Vagina (tissue), 2 donors: ENCODE data around the gene STH. TPM values are rescaled to one million over a fixed set of nuclear protein-coding genes. Genes with fewer than 3 reads are reported as not detected.

Experiments
- DNase-seq, 2 donors: peaks; one replicate each; pipeline ENCODE4 v3.0.0-alpha.2; 2017; ENCODE audit errors: extremely low spot score in 2 of 2
- H3K27ac ChIP-seq: fragments of 200-600 bp; sonication (generic); one replicate; pipeline ENCODE4 v1.5.1; 2019
- H3K27me3 ChIP-seq: fragments of 200-600 bp; sonication (generic); one replicate; pipeline ENCODE4 v1.5.1; 2019
- H3K36me3 ChIP-seq, 2 donors: fragments of 200-600 bp; sonication (generic); one replicate each; pipeline ENCODE4 v1.5.1; 2017 to 2019
- H3K4me1 ChIP-seq: fragments of 200-600 bp; sonication (generic); one replicate; pipeline ENCODE4 v1.5.1; 2019
- H3K4me3 ChIP-seq, 2 donors: fragments of 200-600 bp; sonication (generic); 1 replicate in 1 of 2; 2 replicates in 1 of 2; pipeline ENCODE4 v1.5.1; 2016 to 2019
- H3K9me3 ChIP-seq: fragments of 200-600 bp; sonication (generic); one replicate; pipeline ENCODE4 v1.5.1; 2019
- CTCF ChIP-seq, 3 experiments: fragments of 450-650 bp in 2 of 3; fragments of 200-600 bp in 1 of 3; sonication (generic) in 1 of 3; IDR thresholded peaks; one replicate each; pipeline ENCODE4 v1.5.1; 2017 to 2019; ENCODE audit warnings: antibody characterized with exemption in 3 of 3, mild to moderate bottlenecking in 2 of 3, moderate library complexity in 2 of 3
- POLR2A ChIP-seq, 2 donors: fragments of 450-650 bp; IDR thresholded peaks; one replicate each; pipeline ENCODE4 v1.6.1; 2017; ENCODE audit warnings: antibody characterized with exemption in 2 of 2, mild to moderate bottlenecking in 2 of 2, moderate library complexity in 2 of 2
- POLR2AphosphoS5 ChIP-seq, 2 donors: sonication (generic); formaldehyde crosslinking; IDR thresholded peaks; one replicate each; pipeline ENCODE4 v1.9.0; 2017; ENCODE audit warnings: antibody characterized with exemption in 2 of 2, mild to moderate bottlenecking in 2 of 2, low read depth in 1 of 2; ENCODE audit not compliant: insufficient read depth in 1 of 2
- intact Hi-C: fragments of 100-400 bp; cut with DNase I; formaldehyde crosslinking; loops from one replicate; pipeline ENCODE4 v1.15.1; 2023
- total RNA-seq: library from RNA; depleted of rRNA; stranded (reverse); fragments of >200 nt; gene quantifications from one replicate; pipeline ENCODE4 v1.2.3, GENCODE V29; 2016

STH gene
- total RNA-seq, 1 donor from 2014 or later = not detected

- Histone ChIP-seq H3K4me1 (peaks cover 29% of the 10 kb centered on the region), H3K36me3 (peaks cover 0 to 43% of the 10 kb centered on the region in 2 donors), H3K27me3 (no peaks in the 10 kb centered on the region), H3K9me3 (no peaks in the 10 kb centered on the region), H3K4me3 (no peak overlapping the region), H3K27ac (no peak overlapping the region)
- TF ChIP-seq CTCF (IDR thresholded peaks at IDR 0.05) (no peak), POLR2AphosphoS5 (IDR thresholded peaks at IDR 0.05; ENCODE audit: insufficient read depth in 1 of 2, low read depth in 1 of 2) (no peak)
- intact Hi-C loops = no loop called here
- DNase-seq = no peak
These were observed 43.9 kb downstream of the STH start for GRCh38 chr17:46042925-46043324.

- no peak for DNase-seq
- peak overlapping the region; percentile 44 for H3K27ac ChIP-seq
- H3K4me3 ChIP-seq = no peak overlapping the region
- H3K36me3 ChIP-seq = peaks cover 0 to 43% of the 10 kb centered on the region in 2 donors
- TF ChIP-seq POLR2A (IDR thresholded peaks at IDR 0.05) (no peak), CTCF (IDR thresholded peaks at IDR 0.05) (no peak), POLR2AphosphoS5 (IDR thresholded peaks at IDR 0.05; ENCODE audit: insufficient read depth in 1 of 2, low read depth in 1 of 2) (no peak)
- H3K27me3 ChIP-seq = no peaks in the 10 kb centered on the region
- intact Hi-C loops = no loop called here
- no peaks in the 10 kb centered on the region for H3K9me3 ChIP-seq
- peaks cover 29% of the 10 kb centered on the region for H3K4me1 ChIP-seq
These were observed 44.6 kb downstream of the STH start for GRCh38 chr17:46043606-46044005.

GRCh38 chr17:46044286-46044928 lies 45.4 kb downstream of the STH start:
- no peaks in the 10 kb centered on the region for H3K27me3 ChIP-seq
- H3K36me3 ChIP-seq = peaks cover 0 to 43% of the 10 kb centered on the region in 2 donors
- no peaks in the 10 kb centered on the region for H3K9me3 ChIP-seq
- no peak for DNase-seq
- H3K4me3 ChIP-seq = no peak overlapping the region
- peaks cover 27% of the 10 kb centered on the region for H3K4me1 ChIP-seq
- peak overlapping the region; percentile 44 for H3K27ac ChIP-seq
- intact Hi-C loops = no loop called here
- TF ChIP-seq POLR2AphosphoS5 (IDR thresholded peaks at IDR 0.05; ENCODE audit: insufficient read depth in 1 of 2, low read depth in 1 of 2) (peak in 1 of 2 donors; percentile 89), CTCF (IDR thresholded peaks at IDR 0.05) (peak; percentile 25 to 96 (median 70)), POLR2A (IDR thresholded peaks at IDR 0.05) (no peak)

- Histone ChIP-seq H3K27me3 (no peaks in the 10 kb centered on the region), H3K4me1 (peaks cover 22% of the 10 kb centered on the region), H3K4me3 (no peak overlapping the region), H3K27ac (peak overlapping the region; percentile 44), H3K36me3 (peaks cover 0 to 45% of the 10 kb centered on the region in 2 donors), H3K9me3 (no peaks in the 10 kb centered on the region)
- TF ChIP-seq CTCF (IDR thresholded peaks at IDR 0.05) = no peak
- no peak for TF ChIP-seq POLR2AphosphoS5 (IDR thresholded peaks at IDR 0.05; ENCODE audit: insufficient read depth in 1 of 2, low read depth in 1 of 2)
- no peak for TF ChIP-seq POLR2A (IDR thresholded peaks at IDR 0.05)
- peak in 1 of 2 donors; percentile 20 for DNase-seq
- intact Hi-C loops = loop anchor here (5.0 kb wide), 1 partner anchor 147 kb away; the partner anchor contains the start of gene KANSL1
These were observed 45.9 kb downstream of the STH start for GRCh38 chr17:46044989-46045388.

GRCh38 chr17:46045639-46046038 lies 46.6 kb downstream of the STH start:
- intact Hi-C loops = loop anchor here (5.0 kb wide), 1 partner anchor 147 kb away; the partner anchor contains the start of gene KANSL1
- peak overlapping the region; percentile 9 for H3K27ac ChIP-seq
- TF ChIP-seq POLR2AphosphoS5 (IDR thresholded peaks at IDR 0.05; ENCODE audit: insufficient read depth in 1 of 2, low read depth in 1 of 2) (no peak), POLR2A (IDR thresholded peaks at IDR 0.05) (no peak), CTCF (IDR thresholded peaks at IDR 0.05) (no peak)
- peak in 1 of 2 donors; percentile 32 for DNase-seq
- peaks cover 22% of the 10 kb centered on the region for H3K4me1 ChIP-seq
- no peak overlapping the region for H3K4me3 ChIP-seq
- peaks cover 0 to 52% of the 10 kb centered on the region in 2 donors for H3K36me3 ChIP-seq
- no peaks in the 10 kb centered on the region for H3K27me3 ChIP-seq
- no peaks in the 10 kb centered on the region for H3K9me3 ChIP-seq
